CD4-positive, alpha-beta T cell treated with Interleukin-21 for 1 hour (primary cell): Measurements from ENCODE around the gene EGLN1.
A peak's percentile ranks its signal among the peaks of the same experiment; 100 is the strongest.

ENCODE experiments used
- DNase-seq: peaks from one replicate; pipeline ENCODE4 v3.0.0-alpha.2; 2020

The EGLN1 gene

GRCh38 chr1:231324660-231325059, 97.4 kb downstream of the EGLN1 start:
- DNase-seq: no peak

GRCh38 chr1:231322880-231323530, 99.1 kb downstream of the EGLN1 start:
- DNase-seq: no peak

- no peak for DNase-seq
These were observed 103.0 kb downstream of the EGLN1 start for GRCh38 chr1:231319080-231319479.

GRCh38 chr1:231318568-231318967, 103.5 kb downstream of the EGLN1 start:
- no peak for DNase-seq

GRCh38 chr1:231318015-231318355, 104.1 kb downstream of the EGLN1 start:
- DNase-seq: no peak

GRCh38 chr1:231317306-231318014, 104.6 kb downstream of the EGLN1 start:
- DNase-seq: no peak

- DNase-seq: peak; percentile 41
These were observed 106.2 kb downstream of the EGLN1 start for GRCh38 chr1:231315887-231316286.
